GM12872 (cell line): ENCODE results near the gene KLHL26.

ENCODE experiments used
- CTCF ChIP-seq: IDR thresholded peaks from 3 replicates; pipeline ENCODE4 v1.5.1; 2011; ENCODE audit warnings: low read depth, mild to moderate bottlenecking, low read length, moderate library complexity; ENCODE audit not compliant: insufficient read depth

The KLHL26 gene

GRCh38 chr19:18649371-18650020 lies 12.7 kb downstream of the KLHL26 start:
- TF ChIP-seq CTCF, result no peak

GRCh38 chr19:18650021-18650390 lies 13.2 kb downstream of the KLHL26 start:
- no peak for TF ChIP-seq CTCF

GRCh38 chr19:18650468-18651041 lies 13.7 kb downstream of the KLHL26 start:
- no peak for TF ChIP-seq CTCF

- no peak for TF ChIP-seq CTCF
Measured at GRCh38 chr19:18651300-18651699, 14.5 kb downstream of the KLHL26 start.

- no peak for TF ChIP-seq CTCF
Measured at GRCh38 chr19:18651733-18652132, 14.9 kb downstream of the KLHL26 start.

- TF ChIP-seq CTCF, result no peak
Measured at GRCh38 chr19:18653853-18654252, 17.0 kb downstream of the KLHL26 start.

GRCh38 chr19:18654469-18654868 lies 17.6 kb downstream of the KLHL26 start:
- no peak for TF ChIP-seq CTCF
